ENCODE measurements around the gene EFCAB11. TPM values are rescaled to one million over a fixed set of nuclear protein-coding genes. Genes with fewer than 3 reads are reported as not detected.

Gene EFCAB11
- total RNA-seq, 2 experiments from 2014 or later = 0.36 to 0.47 TPM

GRCh38 chr14:89990218-89990617 lies 35.7 kb upstream of the EFCAB11 start:
- Histone ChIP-seq H3K27me3 (ENCODE audit: control insufficient read depth in 1 of 2, insufficient read depth in 2 of 2, low read length in 2 of 2) (no peaks in the 10 kb centered on the region), H3K9me3 (ENCODE audit: control insufficient read depth in 1 of 2, insufficient read depth in 1 of 2, low read length in 2 of 2) (no peaks in the 10 kb centered on the region), H3K36me3 (ENCODE audit: insufficient read depth, low read length) (peaks cover 89% of the 10 kb centered on the region), H3K4me3 (ENCODE audit: low read length) (no peak overlapping the region), H3K27ac (ENCODE audit: low read depth in 1 of 2, low read length in 2 of 2) (no peak overlapping the region), H3K4me1 (ENCODE audit: insufficient read depth, low read length) (no peaks in the 10 kb centered on the region)
- Mint-ChIP-seq H3K4me1 (ENCODE audit: low read depth) (no peaks in the 10 kb centered on the region), H3K27me3 (no peaks in the 10 kb centered on the region), H3K9me3 (no peaks in the 10 kb centered on the region), H3K27ac (no peak overlapping the region), H3K36me3 (ENCODE audit: low read depth) (peaks cover 91% of the 10 kb centered on the region), H3K4me3 (no peak overlapping the region)
- DNase-seq (no peak), ATAC-seq (ENCODE audit: poor library complexity) (no peak)
- CTCF ChIA-PET = interaction anchor here (0.6 kb wide), 1 partner anchor 14 kb away, joined by 3 read pairs; no protein-coding TSS in a partner anchor
- TF ChIP-seq, protein P1, sequence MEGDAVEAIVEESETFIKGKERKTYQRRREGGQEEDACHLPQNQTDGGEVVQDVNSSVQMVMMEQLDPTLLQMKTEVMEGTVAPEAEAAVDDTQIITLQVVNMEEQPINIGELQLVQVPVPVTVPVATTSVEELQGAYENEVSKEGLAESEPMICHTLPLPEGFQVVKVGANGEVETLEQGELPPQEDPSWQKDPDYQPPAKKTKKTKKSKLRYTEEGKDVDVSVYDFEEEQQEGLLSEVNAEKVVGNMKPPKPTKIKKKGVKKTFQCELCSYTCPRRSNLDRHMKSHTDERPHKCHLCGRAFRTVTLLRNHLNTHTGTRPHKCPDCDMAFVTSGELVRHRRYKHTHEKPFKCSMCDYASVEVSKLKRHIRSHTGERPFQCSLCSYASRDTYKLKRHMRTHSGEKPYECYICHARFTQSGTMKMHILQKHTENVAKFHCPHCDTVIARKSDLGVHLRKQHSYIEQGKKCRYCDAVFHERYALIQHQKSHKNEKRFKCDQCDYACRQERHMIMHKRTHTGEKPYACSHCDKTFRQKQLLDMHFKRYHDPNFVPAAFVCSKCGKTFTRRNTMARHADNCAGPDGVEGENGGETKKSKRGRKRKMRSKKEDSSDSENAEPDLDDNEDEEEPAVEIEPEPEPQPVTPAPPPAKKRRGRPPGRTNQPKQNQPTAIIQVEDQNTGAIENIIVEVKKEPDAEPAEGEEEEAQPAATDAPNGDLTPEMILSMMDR (IDR thresholded peaks at IDR 0.05) = no peak
- intact Hi-C loops (cut with DNase I, micrococcal nuclease) = no loop called here
- POLR2A ChIA-PET = no interaction called here

GRCh38 chr14:89988787-89989186 lies 34.3 kb upstream of the EFCAB11 start:
- no peak for ATAC-seq (ENCODE audit: poor library complexity)
- Histone ChIP-seq H3K36me3 (ENCODE audit: insufficient read depth, low read length) (peaks cover 84% of the 10 kb centered on the region), H3K4me1 (ENCODE audit: insufficient read depth, low read length) (no peaks in the 10 kb centered on the region), H3K27me3 (ENCODE audit: control insufficient read depth in 1 of 2, insufficient read depth in 2 of 2, low read length in 2 of 2) (no peaks in the 10 kb centered on the region), H3K9me3 (ENCODE audit: control insufficient read depth in 1 of 2, insufficient read depth in 1 of 2, low read length in 2 of 2) (no peaks in the 10 kb centered on the region), H3K27ac (ENCODE audit: low read depth in 1 of 2, low read length in 2 of 2) (no peak overlapping the region), H3K4me3 (ENCODE audit: low read length) (no peak overlapping the region)
- CTCF ChIA-PET = no interaction called here
- no peak for DNase-seq
- Mint-ChIP-seq H3K27me3 (no peaks in the 10 kb centered on the region), H3K9me3 (no peaks in the 10 kb centered on the region), H3K27ac (no peak overlapping the region), H3K4me3 (no peak overlapping the region), H3K36me3 (ENCODE audit: low read depth) (peaks cover 89% of the 10 kb centered on the region), H3K4me1 (ENCODE audit: low read depth) (no peaks in the 10 kb centered on the region)
- POLR2A ChIA-PET = no interaction called here
- TF ChIP-seq, protein P1 (IDR thresholded peaks at IDR 0.05) = no peak
- intact Hi-C loops (cut with DNase I, micrococcal nuclease) = no loop called here

GRCh38 chr14:89987161-89987475 lies 32.6 kb upstream of the EFCAB11 start:
- no peaks in the 10 kb centered on the region for H3K4me1 Mint-ChIP-seq (ENCODE audit: low read depth)
- TF ChIP-seq, protein P1 (IDR thresholded peaks at IDR 0.05) = no peak
- peaks cover 88% of the 10 kb centered on the region for H3K36me3 Mint-ChIP-seq (ENCODE audit: low read depth)
- H3K27me3 ChIP-seq (ENCODE audit: control insufficient read depth in 1 of 2, insufficient read depth in 2 of 2, low read length in 2 of 2) = no peaks in the 10 kb centered on the region
- H3K4me3 Mint-ChIP-seq = no peak overlapping the region
- POLR2A ChIA-PET = no interaction called here
- no peaks in the 10 kb centered on the region for H3K27me3 Mint-ChIP-seq
- H3K4me1 ChIP-seq (ENCODE audit: insufficient read depth, low read length) = no peaks in the 10 kb centered on the region
- H3K4me3 ChIP-seq (ENCODE audit: low read length) = no peak overlapping the region
- ATAC-seq (ENCODE audit: poor library complexity) (no peak), DNase-seq (no peak)
- H3K9me3 ChIP-seq (ENCODE audit: control insufficient read depth in 1 of 2, insufficient read depth in 1 of 2, low read length in 2 of 2) = no peaks in the 10 kb centered on the region
- peaks cover 76% of the 10 kb centered on the region for H3K36me3 ChIP-seq (ENCODE audit: insufficient read depth, low read length)
- H3K27ac ChIP-seq (ENCODE audit: low read depth in 1 of 2, low read length in 2 of 2) = no peak overlapping the region
- no peaks in the 10 kb centered on the region for H3K9me3 Mint-ChIP-seq
- CTCF ChIA-PET = interaction anchor here (1.0 to 2.5 kb wide), 2 partner anchors 14 to 48 kb away, joined by 3 to 8 read pairs; no protein-coding TSS in a partner anchor
- intact Hi-C loops (cut with DNase I, micrococcal nuclease) = no loop called here
- H3K27ac Mint-ChIP-seq = no peak overlapping the region
